Measurements from ENCODE around the gene EPB41L4B. TPM values are rescaled to one million over a fixed set of nuclear protein-coding genes. Genes with fewer than 3 reads are reported as not detected.

EPB41L4B gene
- total and polyA plus RNA-seq, 2 donors (not counting 1 experiment from before 2014, with no cell fraction given) = 0.56 to 2.8 TPM

DNA sequence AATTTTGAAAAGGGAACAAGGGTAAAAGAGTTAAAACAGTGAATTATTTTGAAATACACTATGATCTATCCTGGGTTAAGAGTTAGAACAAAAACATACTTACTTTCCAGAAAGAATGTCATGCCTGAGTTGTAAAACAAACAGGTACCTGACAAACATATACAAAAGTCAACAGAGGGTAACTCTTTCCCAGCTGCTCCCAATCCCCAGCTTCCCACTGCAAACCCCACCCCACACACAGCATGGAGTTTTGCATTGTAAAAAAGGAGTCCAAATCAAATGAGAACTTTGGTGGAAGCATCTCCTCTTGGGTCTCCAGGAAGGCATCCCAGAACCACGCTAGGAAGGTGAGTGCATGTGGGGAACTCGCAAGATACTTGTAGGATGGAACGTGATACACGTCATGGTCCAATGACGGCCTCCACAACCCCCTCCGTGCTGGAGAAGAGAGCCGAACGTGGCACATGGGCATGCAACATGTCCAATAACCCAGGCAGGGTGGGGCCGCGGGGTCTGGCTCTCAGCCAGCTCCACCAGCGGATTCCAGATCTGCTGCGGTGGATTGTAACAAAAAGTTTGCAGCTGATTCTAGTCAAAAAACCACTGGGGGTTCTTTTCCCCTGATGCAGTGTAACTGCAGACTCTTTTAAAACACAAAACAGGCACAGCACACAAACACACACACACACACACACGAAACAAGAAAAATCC is 55.8 kb downstream of the EPB41L4B start:
- Histone ChIP-seq H3K27me3 (ENCODE audit: control insufficient read depth, insufficient read depth, low read length) (no peaks in the 10 kb centered on the region), H3K79me2 (ENCODE audit: control insufficient read depth, insufficient read depth, low read length) (no peaks in the 10 kb centered on the region), H3K4me3 (replicated peaks in 1 of 4; ENCODE audit: control extremely low read depth in 1 of 4, insufficient read depth in 1 of 4, low read depth in 3 of 4, low read length in 4 of 4) (no peak overlapping the region), H3K36me3 (ENCODE audit: control insufficient read depth, insufficient read depth, low read length) (no peaks in the 10 kb centered on the region), H3K9me3 (ENCODE audit: control insufficient read depth, insufficient read depth, low read depth, low read length) (no peaks in the 10 kb centered on the region), H3K27ac (ENCODE audit: insufficient read depth, low read length) (no peak overlapping the region), H3K9ac (ENCODE audit: insufficient read depth, low read length) (no peak overlapping the region), H3K4me1 (ENCODE audit: control insufficient read depth, extremely low read depth, insufficient read depth, low read length) (no peaks in the 10 kb centered on the region), H2AFZ (ENCODE audit: low read length) (no peak overlapping the region), H4K20me1 (ENCODE audit: control insufficient read depth, extremely low read depth, insufficient read depth, low read length) (no peaks in the 10 kb centered on the region), H3K4me2 (ENCODE audit: extremely low read depth, insufficient read depth, low read length) (no peak overlapping the region)
- no peak for TF ChIP-seq EZH2 (IDR thresholded peaks at IDR 0.05; ENCODE audit: low read length, missing control alignments)
- TF ChIP-seq, protein P1, sequence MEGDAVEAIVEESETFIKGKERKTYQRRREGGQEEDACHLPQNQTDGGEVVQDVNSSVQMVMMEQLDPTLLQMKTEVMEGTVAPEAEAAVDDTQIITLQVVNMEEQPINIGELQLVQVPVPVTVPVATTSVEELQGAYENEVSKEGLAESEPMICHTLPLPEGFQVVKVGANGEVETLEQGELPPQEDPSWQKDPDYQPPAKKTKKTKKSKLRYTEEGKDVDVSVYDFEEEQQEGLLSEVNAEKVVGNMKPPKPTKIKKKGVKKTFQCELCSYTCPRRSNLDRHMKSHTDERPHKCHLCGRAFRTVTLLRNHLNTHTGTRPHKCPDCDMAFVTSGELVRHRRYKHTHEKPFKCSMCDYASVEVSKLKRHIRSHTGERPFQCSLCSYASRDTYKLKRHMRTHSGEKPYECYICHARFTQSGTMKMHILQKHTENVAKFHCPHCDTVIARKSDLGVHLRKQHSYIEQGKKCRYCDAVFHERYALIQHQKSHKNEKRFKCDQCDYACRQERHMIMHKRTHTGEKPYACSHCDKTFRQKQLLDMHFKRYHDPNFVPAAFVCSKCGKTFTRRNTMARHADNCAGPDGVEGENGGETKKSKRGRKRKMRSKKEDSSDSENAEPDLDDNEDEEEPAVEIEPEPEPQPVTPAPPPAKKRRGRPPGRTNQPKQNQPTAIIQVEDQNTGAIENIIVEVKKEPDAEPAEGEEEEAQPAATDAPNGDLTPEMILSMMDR (conservative IDR thresholded peaks at IDR 0.05 in 1 of 2, IDR thresholded peaks at IDR 0.05 in 1 of 2; ENCODE audit: low read depth in 1 of 2, low read length in 2 of 2) = no peak
- DNase-seq (ENCODE audit: low read depth in 2 of 2) = peak in 1 of 2 donors; percentile 13

DNA sequence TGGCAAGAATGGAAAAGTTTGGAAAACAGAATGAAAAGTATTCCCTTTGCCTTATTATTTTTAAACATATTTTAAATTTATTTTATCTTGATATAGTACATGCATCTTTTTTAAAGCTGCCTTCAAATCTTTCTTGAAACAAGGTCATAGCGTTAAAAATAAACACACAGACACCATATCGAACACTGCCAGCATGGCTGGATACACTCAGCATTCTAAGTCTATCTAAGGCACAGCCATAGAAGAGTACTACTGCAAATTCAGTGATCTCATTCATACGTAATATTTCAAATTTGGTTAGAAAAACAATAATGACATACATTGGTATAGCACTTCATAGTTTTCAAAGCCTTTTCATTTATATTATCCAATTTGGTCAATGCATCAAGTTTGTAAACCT is 57.5 kb downstream of the EPB41L4B start:
- no peak overlapping the region for H3K4me2 ChIP-seq (ENCODE audit: extremely low read depth, insufficient read depth, low read length)

DNA sequence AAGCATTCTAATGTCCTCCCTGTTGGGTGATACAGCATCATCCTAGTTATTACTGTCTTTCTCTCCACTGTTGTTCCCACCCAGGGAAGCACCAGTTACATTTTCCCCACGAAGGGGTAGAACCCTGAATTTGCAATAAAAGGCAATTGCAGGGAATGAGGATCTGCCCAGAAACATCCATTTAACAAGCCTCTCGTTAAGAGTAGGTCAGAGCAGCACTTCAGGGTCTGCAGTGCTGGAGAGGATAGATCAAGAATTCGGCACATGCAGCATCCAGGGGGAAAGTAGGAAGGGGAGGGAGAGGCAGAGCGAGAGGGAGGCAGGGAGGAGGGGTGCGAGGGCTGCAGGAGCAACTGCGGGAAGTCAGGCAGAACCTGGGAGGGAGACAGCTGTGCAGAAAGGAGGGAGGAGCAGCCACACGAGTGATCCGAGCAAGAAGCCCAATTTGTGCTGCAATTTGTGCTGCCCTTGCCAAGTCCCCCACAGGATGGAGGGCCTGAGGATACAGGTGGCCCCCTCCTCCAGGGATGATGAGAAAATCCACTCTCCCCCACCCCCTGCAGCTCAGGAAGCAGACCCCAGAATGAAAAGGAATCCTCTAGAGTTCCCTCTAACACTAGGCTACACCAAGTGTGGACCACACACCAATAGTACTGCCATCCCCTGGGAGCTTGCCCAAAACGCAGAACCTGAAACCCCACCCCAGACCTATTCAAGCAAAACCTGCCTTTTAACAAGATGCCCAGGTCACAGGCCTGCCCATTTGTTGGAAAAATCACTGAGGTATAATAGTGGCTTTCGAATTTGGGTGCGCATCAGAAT is 62.2 kb downstream of the EPB41L4B start:
- H3K4me3 ChIP-seq (replicated peaks in 1 of 4; ENCODE audit: control extremely low read depth in 1 of 4, insufficient read depth in 1 of 4, low read depth in 3 of 4, low read length in 4 of 4) = no peak overlapping the region
- TF ChIP-seq, protein P1 (conservative IDR thresholded peaks at IDR 0.05 in 1 of 2, IDR thresholded peaks at IDR 0.05 in 1 of 2; ENCODE audit: low read depth in 1 of 2, low read length in 2 of 2) = no peak
- no peak for TF ChIP-seq EZH2 (IDR thresholded peaks at IDR 0.05; ENCODE audit: low read length, missing control alignments)
- no peak overlapping the region for H3K4me2 ChIP-seq (ENCODE audit: extremely low read depth, insufficient read depth, low read length)
- DNase-seq (ENCODE audit: low read depth in 2 of 2) = no peak
- H3K4me1 ChIP-seq (ENCODE audit: control insufficient read depth, extremely low read depth, insufficient read depth, low read length) = peaks cover 4% of the 10 kb centered on the region
- no peak overlapping the region for H3K27ac ChIP-seq (ENCODE audit: insufficient read depth, low read length)
- no peaks in the 10 kb centered on the region for H4K20me1 ChIP-seq (ENCODE audit: control insufficient read depth, extremely low read depth, insufficient read depth, low read length)
- no peak overlapping the region for H3K9ac ChIP-seq (ENCODE audit: insufficient read depth, low read length)
- H2AFZ ChIP-seq (ENCODE audit: low read length) = no peak overlapping the region
- H3K27me3 ChIP-seq (ENCODE audit: control insufficient read depth, insufficient read depth, low read length) = no peaks in the 10 kb centered on the region
- no peaks in the 10 kb centered on the region for H3K36me3 ChIP-seq (ENCODE audit: control insufficient read depth, insufficient read depth, low read length)
- H3K9me3 ChIP-seq (ENCODE audit: control insufficient read depth, insufficient read depth, low read depth, low read length) = no peaks in the 10 kb centered on the region
- H3K79me2 ChIP-seq (ENCODE audit: control insufficient read depth, insufficient read depth, low read length) = no peaks in the 10 kb centered on the region

More for the DNA sequence above, 57.5 kb downstream of the EPB41L4B start:
- TF ChIP-seq, protein P1 (conservative IDR thresholded peaks at IDR 0.05 in 1 of 2, IDR thresholded peaks at IDR 0.05 in 1 of 2; ENCODE audit: low read depth in 1 of 2, low read length in 2 of 2) = no peak
- no peak for TF ChIP-seq EZH2 (IDR thresholded peaks at IDR 0.05; ENCODE audit: low read length, missing control alignments)
- Histone ChIP-seq H2AFZ (ENCODE audit: low read length) (no peak overlapping the region), H4K20me1 (ENCODE audit: control insufficient read depth, extremely low read depth, insufficient read depth, low read length) (no peaks in the 10 kb centered on the region), H3K9ac (ENCODE audit: insufficient read depth, low read length) (no peak overlapping the region), H3K4me1 (ENCODE audit: control insufficient read depth, extremely low read depth, insufficient read depth, low read length) (no peaks in the 10 kb centered on the region), H3K27ac (ENCODE audit: insufficient read depth, low read length) (no peak overlapping the region), H3K27me3 (ENCODE audit: control insufficient read depth, insufficient read depth, low read length) (no peaks in the 10 kb centered on the region), H3K36me3 (ENCODE audit: control insufficient read depth, insufficient read depth, low read length) (no peaks in the 10 kb centered on the region), H3K9me3 (ENCODE audit: control insufficient read depth, insufficient read depth, low read depth, low read length) (no peaks in the 10 kb centered on the region), H3K4me3 (replicated peaks in 1 of 4; ENCODE audit: control extremely low read depth in 1 of 4, insufficient read depth in 1 of 4, low read depth in 3 of 4, low read length in 4 of 4) (no peak overlapping the region), H3K79me2 (ENCODE audit: control insufficient read depth, insufficient read depth, low read length) (no peaks in the 10 kb centered on the region)
- DNase-seq (ENCODE audit: low read depth in 2 of 2) = no peak
